Suppressor macrophage treated with lipopolysaccharide for 1 hour (primary cell): ENCODE measurements around the gene BRSK2.
A peak's percentile ranks its signal among the peaks of the same experiment; 100 is the strongest.
"Not testable (repeated sequence)": the region's sequence is repeated elsewhere in the genome, so short reads cannot be mapped to it uniquely, and the experiment has no call there.

Experiments used
- DNase-seq, 3 donors: peaks; one replicate each; pipeline ENCODE4 v3.0.0-alpha.2; 2020 to 2022

Gene BRSK2

GRCh38 chr11:1397146-1397861, 7.6 kb downstream of the BRSK2 start:
- no peak for DNase-seq

GRCh38 chr11:1397862-1398527, 8.3 kb downstream of the BRSK2 start:
- no peak for DNase-seq

GRCh38 chr11:1398528-1399235, 8.9 kb downstream of the BRSK2 start:
- no peak for DNase-seq

- DNase-seq = no peak
Observed at GRCh38 chr11:1399386-1400316, 9.9 kb downstream of the BRSK2 start.

GRCh38 chr11:1400317-1401170, 10.8 kb downstream of the BRSK2 start:
- no peak for DNase-seq

- no peak for DNase-seq
Observed at GRCh38 chr11:1401171-1401445, 11.4 kb downstream of the BRSK2 start.

- peak; percentile 48 to 85 (median 67) for DNase-seq
Observed at GRCh38 chr11:1401656-1402221, 12.0 kb downstream of the BRSK2 start.

GRCh38 chr11:1402355-1403077, 12.8 kb downstream of the BRSK2 start:
- DNase-seq = no peak

GRCh38 chr11:1403078-1403620, 13.4 kb downstream of the BRSK2 start:
- no peak for DNase-seq

GRCh38 chr11:1403721-1404460, 14.2 kb downstream of the BRSK2 start:
- DNase-seq = no peak

GRCh38 chr11:1404461-1405185, 14.9 kb downstream of the BRSK2 start:
- DNase-seq = no peak

- no peak for DNase-seq
Observed at GRCh38 chr11:1405186-1406020, 15.7 kb downstream of the BRSK2 start.

- DNase-seq = no peak
Observed at GRCh38 chr11:1406571-1407485, 17.1 kb downstream of the BRSK2 start.

GRCh38 chr11:1407668-1408067, 17.9 kb downstream of the BRSK2 start:
- DNase-seq = no peak

- no peak for DNase-seq
Observed at GRCh38 chr11:1408346-1408745, 18.6 kb downstream of the BRSK2 start.

- DNase-seq = no peak
Observed at GRCh38 chr11:1409108-1409851, 19.5 kb downstream of the BRSK2 start.

- DNase-seq = not testable (repeated sequence)
Observed at GRCh38 chr11:1409852-1410125, 20.1 kb downstream of the BRSK2 start.
